Nephron (organoid): ENCODE measurements around the gene CPED1.

Source experiments
- H3K27ac Mint-ChIP-seq, 3 experiments: 2 replicates each; pipeline ENCODE4 v1.8.0; 2020; ENCODE audit warnings: mixed read lengths in 3 of 3, mild to moderate bottlenecking in 2 of 3, moderate library complexity in 1 of 3
- H3K27me3 Mint-ChIP-seq: 2 replicates; pipeline ENCODE4 v1.8.0; 2021; ENCODE audit warnings: low read depth, mild to moderate bottlenecking, moderate library complexity, mixed read lengths
- H3K36me3 Mint-ChIP-seq: 2 replicates; pipeline ENCODE4 v1.8.0; 2020; ENCODE audit warnings: low read depth, mixed read lengths
- H3K4me1 Mint-ChIP-seq: 2 replicates; pipeline ENCODE4 v1.8.0; 2020; ENCODE audit warnings: mixed read lengths
- H3K4me3 Mint-ChIP-seq, 3 experiments: 2 replicates each; pipeline ENCODE4 v1.8.0; 2020; ENCODE audit warnings: mild to moderate bottlenecking in 3 of 3, mixed read lengths in 3 of 3, moderate library complexity in 2 of 3
- H3K9me3 Mint-ChIP-seq: 2 replicates; pipeline ENCODE4 v1.8.0; 2020; ENCODE audit warnings: mixed read lengths
- TF ChIP-seq, protein P1 (sequence below), 3 experiments: fragments of 200-600 bp; sonication (generic); IDR thresholded peaks; one replicate each; pipeline ENCODE4 v1.5.0; 2021; ENCODE audit warnings: antibody characterized with exemption in 3 of 3; ENCODE audit not compliant: unreplicated experiment in 3 of 3

CPED1 gene

DNA sequence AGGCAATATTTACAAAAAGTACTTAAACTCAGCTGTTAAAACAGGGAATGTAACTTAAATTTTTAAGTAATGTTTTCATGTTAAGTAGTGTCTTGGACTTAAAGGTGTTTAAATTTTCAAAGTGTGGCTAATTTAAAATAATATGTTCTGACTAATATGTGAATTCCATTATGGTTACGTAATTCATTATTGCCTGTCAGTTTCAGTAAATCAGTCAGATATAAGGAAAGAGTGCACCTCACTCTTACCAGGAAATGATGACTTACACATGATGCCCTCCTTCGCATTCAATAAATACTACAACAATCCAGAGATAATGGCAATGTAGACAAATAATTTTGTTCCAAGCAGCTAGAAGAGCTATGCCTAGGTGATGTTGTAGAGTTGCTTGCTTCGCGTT is 271.3 kb downstream of the CPED1 start:
- Mint-ChIP-seq H3K36me3 (peaks cover 38% of the 10 kb centered on the region), H3K9me3 (peaks cover 10% of the 10 kb centered on the region), H3K4me3 (no peak overlapping the region), H3K4me1 (no peaks in the 10 kb centered on the region), H3K27me3 (no peaks in the 10 kb centered on the region), H3K27ac (no peak overlapping the region)
- TF ChIP-seq, protein P1, sequence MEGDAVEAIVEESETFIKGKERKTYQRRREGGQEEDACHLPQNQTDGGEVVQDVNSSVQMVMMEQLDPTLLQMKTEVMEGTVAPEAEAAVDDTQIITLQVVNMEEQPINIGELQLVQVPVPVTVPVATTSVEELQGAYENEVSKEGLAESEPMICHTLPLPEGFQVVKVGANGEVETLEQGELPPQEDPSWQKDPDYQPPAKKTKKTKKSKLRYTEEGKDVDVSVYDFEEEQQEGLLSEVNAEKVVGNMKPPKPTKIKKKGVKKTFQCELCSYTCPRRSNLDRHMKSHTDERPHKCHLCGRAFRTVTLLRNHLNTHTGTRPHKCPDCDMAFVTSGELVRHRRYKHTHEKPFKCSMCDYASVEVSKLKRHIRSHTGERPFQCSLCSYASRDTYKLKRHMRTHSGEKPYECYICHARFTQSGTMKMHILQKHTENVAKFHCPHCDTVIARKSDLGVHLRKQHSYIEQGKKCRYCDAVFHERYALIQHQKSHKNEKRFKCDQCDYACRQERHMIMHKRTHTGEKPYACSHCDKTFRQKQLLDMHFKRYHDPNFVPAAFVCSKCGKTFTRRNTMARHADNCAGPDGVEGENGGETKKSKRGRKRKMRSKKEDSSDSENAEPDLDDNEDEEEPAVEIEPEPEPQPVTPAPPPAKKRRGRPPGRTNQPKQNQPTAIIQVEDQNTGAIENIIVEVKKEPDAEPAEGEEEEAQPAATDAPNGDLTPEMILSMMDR (IDR thresholded peaks at IDR 0.05; ENCODE audit: unreplicated experiment in 3 of 3), result no peak

DNA sequence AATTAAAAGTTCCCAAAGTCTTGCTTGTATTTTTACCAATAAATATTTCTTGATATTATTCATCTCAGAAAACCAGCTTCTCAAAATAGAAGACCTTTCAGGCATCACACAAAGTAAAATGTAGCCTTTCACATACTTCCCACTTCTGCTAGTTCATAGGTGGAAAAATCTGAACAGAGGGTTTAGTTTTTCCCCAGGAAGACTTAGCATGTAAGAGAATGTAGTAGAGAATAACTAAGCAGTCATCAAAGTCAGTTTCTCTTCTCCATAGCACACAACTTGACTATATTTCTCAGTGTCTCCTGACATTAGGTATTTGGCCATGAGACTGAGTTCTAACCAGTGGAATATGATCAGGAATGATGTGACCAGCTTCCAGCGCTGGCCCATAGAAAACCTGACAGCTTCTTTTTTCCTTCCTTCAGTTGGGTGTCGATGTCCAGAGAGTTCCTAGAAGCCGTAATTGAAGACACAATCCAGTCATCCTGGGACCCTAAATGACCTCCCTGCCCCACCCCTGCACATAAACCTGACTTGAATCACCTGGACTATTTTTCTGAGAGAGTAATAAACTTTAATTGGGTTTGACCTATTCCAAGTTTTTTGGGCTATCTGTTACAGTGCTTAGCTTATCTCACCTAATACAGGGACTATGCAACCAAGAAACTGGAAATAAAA is 272.8 kb downstream of the CPED1 start:
- H3K4me3 Mint-ChIP-seq, result no peak overlapping the region
- no peak overlapping the region for H3K27ac Mint-ChIP-seq
- peaks cover 35% of the 10 kb centered on the region for H3K36me3 Mint-ChIP-seq
- no peaks in the 10 kb centered on the region for H3K4me1 Mint-ChIP-seq
- no peaks in the 10 kb centered on the region for H3K9me3 Mint-ChIP-seq
- TF ChIP-seq, protein P1 (IDR thresholded peaks at IDR 0.05; ENCODE audit: unreplicated experiment in 3 of 3), result no peak
- no peaks in the 10 kb centered on the region for H3K27me3 Mint-ChIP-seq

DNA sequence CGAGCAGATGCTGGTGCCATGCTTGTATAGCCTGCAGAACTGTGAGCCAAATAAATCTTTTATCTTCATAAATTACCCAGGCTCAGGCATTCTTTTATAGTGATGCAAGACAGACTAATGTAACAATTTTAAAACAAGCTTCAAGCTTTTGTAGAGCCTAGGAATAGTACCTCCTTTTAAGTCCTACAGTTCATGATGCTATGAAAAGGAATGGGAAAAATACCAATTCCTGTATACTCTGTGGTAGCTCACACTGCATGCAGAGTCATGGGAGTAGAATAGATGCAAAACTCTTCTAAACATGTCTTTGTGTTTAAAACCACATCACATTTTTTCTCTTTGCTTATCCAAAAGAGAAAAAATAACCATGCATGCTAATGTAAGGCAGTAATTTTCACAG is 273.7 kb downstream of the CPED1 start:
- H3K4me1 Mint-ChIP-seq, result no peaks in the 10 kb centered on the region
- TF ChIP-seq, protein P1 (IDR thresholded peaks at IDR 0.05; ENCODE audit: unreplicated experiment in 3 of 3), result no peak
- H3K27ac Mint-ChIP-seq, result no peak overlapping the region
- H3K36me3 Mint-ChIP-seq, result peaks cover 33% of the 10 kb centered on the region
- H3K9me3 Mint-ChIP-seq, result no peaks in the 10 kb centered on the region
- H3K4me3 Mint-ChIP-seq, result no peak overlapping the region
- no peaks in the 10 kb centered on the region for H3K27me3 Mint-ChIP-seq

DNA sequence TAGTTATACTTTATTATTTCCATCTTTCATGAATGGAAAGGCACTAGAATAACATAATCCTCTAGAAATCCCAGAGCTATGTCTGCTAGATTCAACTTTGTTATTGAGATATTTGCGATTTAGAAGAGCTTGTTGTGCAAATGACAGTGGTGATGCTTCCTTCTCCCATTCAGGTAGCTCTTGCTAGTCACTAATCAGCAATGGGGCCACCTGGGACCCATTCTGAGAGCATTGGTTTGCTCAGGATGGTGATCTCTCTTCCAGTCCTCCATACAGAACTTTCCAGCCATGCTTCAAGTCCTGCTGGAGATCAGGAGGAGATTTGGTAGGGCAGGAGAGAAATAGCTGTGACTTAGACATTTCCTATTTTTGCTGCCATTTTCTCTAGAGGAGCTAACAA is 274.5 kb downstream of the CPED1 start:
- Mint-ChIP-seq H3K4me1 (no peaks in the 10 kb centered on the region), H3K36me3 (peaks cover 41% of the 10 kb centered on the region), H3K27ac (no peak overlapping the region), H3K27me3 (no peaks in the 10 kb centered on the region), H3K9me3 (no peaks in the 10 kb centered on the region), H3K4me3 (no peak overlapping the region)
- TF ChIP-seq, protein P1 (IDR thresholded peaks at IDR 0.05; ENCODE audit: unreplicated experiment in 3 of 3), result no peak

DNA sequence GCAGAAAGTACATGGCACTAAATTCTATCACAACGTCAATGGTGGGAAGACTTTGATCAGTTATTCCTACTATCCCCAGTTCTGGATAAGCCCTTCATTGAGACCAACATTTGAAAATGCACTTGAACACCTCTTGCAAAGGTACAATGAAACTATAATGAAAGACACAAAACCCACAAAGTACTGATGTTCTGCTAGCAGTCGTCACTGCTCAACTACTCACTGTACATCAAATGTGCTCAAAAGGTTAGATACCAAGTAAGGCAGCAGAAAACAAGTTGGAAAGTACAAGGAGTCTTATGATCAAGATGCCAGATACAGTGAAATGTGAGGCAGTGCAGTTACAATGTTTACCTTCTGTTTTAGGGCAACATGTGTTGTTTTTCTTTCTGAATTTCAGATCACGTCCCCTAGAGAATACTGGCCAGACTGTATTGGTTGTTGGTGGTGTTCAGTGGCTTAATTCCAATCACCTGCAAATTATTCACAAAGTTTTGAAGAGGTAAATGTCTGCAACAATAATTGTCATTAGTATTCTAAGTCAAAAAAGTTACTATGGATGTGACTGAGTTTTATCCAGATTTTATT is 277.9 kb downstream of the CPED1 start:
- no peak overlapping the region for H3K4me3 Mint-ChIP-seq
- TF ChIP-seq, protein P1 (IDR thresholded peaks at IDR 0.05; ENCODE audit: unreplicated experiment in 3 of 3), result no peak
- peaks cover 57% of the 10 kb centered on the region for H3K36me3 Mint-ChIP-seq
- no peaks in the 10 kb centered on the region for H3K4me1 Mint-ChIP-seq
- H3K27ac Mint-ChIP-seq, result no peak overlapping the region
- H3K9me3 Mint-ChIP-seq, result peaks cover 3% of the 10 kb centered on the region
- no peaks in the 10 kb centered on the region for H3K27me3 Mint-ChIP-seq

DNA sequence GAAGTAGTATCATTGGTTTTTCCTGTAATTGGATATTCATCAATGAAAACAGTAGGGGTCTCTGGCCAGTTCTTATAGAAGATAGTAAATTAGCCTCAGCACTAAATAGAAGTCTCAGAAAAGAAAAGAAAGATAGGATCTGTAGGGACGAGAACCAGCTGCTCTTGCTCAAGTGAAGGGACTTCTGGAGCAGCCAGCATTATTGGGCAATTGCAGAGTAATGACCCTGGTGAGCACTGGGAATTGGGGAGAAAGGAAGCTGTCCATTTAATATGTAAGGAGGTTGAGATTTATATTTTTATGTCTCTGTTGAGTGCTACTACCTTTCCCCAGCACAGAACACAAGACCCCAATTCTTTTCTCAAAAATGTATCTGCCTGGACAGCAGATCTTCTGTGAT is 279.1 kb downstream of the CPED1 start:
- H3K27ac Mint-ChIP-seq, result peak overlapping the region in 1 of 3 experiments; percentile 18
- peaks cover 60% of the 10 kb centered on the region for H3K36me3 Mint-ChIP-seq
- TF ChIP-seq, protein P1 (IDR thresholded peaks at IDR 0.05; ENCODE audit: unreplicated experiment in 3 of 3), result no peak
- peaks cover 3% of the 10 kb centered on the region for H3K9me3 Mint-ChIP-seq
- H3K27me3 Mint-ChIP-seq, result no peaks in the 10 kb centered on the region
- H3K4me1 Mint-ChIP-seq, result peaks cover 3% of the 10 kb centered on the region
- H3K4me3 Mint-ChIP-seq, result no peak overlapping the region
